Stimulated activated naive CD4-positive, alpha-beta T cell treated with Interleukin-2 at 50 U/mL for 16 hours (primary cell): Measurements from ENCODE around the gene DNAH2.

Experiments used
- DNase-seq: peaks from one replicate; lab custom pipeline; 2025; lab: John Stamatoyannopoulos, UW

The DNAH2 gene

DNA sequence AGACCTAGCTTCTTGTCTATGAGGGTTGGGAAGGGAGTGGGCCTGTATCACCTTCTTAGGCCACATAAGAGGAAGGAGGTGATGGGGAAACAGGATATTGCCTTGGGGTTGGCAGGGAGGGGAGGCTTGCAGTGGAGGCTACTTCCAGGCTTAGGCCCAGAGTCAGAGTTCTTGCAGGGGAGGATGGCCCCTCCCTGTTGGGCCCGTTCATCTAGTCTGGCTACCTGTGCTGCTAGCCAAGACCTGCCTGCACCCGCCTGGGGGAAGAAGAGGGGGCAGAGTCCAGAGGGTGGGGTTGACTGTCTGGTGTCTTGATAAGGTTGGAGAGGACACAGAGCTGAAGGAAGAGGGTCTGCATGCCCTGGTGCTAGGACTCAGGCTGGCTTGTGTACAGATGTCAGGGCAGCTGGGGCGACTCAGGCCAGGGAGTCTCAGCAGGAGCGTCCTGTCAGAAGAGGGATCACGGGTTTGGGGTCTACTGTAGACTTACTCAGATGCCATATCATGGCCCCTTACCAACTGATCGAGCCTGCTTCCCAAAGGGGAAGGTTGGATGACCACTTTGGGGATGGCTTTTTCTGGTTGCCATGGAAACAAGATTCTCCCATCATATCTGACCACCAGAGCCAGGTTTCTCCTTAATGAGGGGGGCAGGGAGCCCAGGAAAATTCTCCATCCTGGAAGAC is 121.8 kb downstream of the DNAH2 start:
- DNase-seq, result no peak

DNA sequence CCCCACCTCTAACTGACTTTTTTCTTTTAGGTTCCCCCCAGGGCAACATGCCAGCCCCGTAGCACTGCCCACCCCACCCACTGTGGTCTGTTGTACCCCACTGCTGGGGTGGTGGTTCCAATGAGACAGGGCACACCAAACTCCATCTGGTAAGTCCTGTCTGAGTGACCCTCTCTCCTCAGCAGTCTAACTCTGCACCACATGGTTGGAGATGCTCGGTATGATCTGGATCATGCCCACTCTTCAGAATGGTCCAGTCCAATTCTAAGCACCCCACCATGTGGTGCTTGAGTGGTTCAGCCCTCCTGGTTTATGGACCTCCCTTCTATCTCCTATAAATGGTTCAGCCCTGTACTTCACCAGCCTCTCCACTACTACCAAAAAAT is 122.3 kb downstream of the DNAH2 start:
- DNase-seq, result no peak

DNA sequence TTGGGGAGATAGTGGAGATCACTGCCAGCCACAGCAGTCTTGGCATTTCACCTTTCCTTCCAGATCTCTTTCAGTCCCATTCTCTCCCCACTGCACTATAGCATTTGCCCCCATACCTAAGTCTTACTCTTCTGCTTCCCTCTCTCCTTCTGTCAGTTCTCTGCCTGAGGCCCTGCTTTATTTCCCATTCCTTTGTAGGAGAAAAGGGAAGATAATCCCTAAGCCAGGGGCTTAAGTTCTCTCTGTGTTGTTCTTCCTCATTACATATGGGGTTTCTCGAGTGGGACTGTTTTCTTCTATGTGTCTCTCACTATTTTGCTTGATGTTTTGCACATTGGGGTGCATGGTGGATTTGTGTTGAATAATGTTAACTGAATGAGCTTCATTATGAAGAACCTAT is 122.9 kb downstream of the DNAH2 start:
- DNase-seq, result no peak

DNA sequence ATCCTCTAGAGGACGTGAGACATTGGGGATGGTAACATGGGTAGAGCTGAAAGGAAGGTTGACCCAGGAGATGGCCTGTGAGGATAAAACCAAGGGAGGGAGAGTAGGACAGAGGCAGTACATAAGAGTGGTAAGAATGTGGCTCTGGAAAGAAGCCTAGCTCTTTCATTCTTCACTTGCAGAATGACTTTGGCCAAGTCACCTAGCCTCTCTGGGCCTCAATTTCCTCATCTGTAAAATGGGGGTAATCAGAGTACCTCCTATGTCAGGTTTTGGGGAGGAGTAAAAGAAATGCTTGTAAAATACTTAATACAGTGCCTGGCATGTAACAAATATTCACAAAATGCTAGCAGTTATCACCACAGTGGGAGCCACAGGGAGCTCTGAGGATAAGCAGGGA is 123.3 kb downstream of the DNAH2 start:
- no peak for DNase-seq

DNA sequence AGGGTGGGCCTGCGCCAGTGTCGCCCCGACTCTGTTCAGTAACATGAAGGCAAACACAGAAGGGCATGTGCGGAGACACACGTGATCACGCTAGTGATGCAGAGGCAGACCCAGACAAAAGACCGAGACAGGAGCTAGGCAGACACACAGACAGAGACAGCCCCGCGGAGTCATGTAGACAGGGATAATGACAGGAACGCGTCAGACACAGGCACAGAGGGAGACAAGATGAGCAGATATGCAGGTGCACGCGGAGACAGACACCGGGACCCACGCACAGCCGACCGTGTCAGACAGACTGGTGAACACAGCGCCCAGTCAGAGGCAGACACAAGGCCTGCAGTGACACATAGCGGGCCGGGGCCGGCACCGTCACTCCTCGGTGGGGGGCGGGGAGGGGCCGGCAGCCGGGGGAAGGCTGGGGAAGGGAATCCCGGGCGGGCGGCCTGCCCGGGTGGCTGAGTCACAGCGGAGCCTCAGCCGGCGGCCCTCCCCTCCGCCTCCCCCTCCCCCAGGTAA is 123.9 kb downstream of the DNAH2 start:
- DNase-seq, result peak; percentile 95

DNA sequence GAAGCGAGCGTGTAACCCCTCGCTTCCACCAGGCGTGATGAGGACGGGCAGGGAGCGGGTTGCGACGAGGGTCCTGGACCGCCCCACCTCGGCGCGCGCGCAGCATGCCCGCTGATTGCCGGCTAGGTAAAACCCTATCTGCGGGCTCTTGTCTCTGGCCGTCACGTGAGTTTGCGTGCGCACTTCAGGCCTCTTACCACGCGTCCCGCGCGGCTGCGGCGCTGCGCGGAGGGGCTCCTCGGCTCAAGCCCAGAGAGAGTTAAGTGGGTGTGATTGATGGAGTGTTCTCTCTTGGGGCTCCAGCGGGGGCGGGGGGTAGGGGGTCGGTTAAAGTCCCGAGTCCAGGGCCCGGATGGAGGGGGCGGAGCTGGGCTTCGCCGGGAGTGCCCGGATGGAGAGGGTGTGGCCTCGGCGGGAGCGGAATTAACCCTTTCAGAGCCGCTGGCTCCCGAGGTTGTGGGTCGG is 124.4 kb downstream of the DNAH2 start:
- peak; percentile 87 for DNase-seq

DNA sequence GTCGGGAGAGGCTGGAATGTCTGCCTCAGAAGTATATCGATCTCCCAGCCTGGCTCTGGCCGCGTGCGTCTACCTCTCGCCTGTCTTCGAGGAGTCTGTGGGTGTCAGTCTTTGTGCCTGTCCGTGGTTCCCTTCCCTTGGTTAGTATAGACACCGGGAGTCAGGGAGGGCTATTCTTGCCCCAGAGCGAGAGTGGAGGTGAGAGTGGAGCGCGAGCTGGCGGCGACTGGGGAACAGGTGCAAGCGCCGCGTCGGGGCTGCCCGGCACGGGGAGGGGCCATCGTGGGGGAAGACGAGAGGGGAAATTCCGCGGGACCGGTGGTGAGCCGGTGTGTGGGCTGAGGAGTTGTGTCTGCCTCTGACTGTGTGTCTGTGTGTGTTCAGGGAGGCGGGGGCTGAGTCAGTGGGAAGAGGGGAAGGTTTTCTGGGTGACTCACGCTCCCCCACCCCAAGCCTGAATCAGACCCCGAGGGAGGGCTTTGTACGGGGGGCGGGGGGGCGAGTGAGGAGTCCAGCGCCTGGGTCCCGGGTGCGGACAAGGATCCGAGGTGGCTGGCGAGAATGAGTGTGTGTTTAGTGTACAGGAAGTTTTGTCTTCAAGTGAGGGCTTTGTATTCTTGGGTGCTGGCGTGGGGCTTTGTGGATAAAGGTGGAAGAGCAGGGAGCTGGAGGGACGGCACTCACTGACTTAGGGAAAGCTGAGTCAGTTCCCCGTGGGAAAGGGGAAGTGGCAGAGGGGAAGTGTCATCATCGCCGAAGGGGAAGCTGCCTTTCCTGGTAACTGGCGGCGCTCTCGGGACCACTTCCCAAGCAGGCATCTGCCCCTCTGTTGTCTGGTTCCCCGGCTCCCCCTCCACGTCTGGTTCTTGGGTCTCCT is 125.1 kb downstream of the DNAH2 start:
- peak; percentile 99 for DNase-seq

DNA sequence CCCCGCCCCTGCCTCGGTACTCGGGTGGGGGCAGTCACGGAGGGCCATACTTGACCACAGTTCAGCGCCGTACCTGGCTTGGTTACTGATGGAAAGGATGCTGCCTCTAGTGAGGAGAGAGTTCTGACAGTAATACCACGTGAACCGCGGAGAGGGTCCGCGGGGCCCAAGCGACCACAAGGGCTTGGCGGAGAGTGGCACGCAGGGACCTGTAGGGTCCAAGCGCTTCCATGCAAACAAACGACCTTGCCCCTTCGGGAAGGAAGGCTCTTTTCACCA is 125.7 kb downstream of the DNAH2 start:
- no peak for DNase-seq

DNA sequence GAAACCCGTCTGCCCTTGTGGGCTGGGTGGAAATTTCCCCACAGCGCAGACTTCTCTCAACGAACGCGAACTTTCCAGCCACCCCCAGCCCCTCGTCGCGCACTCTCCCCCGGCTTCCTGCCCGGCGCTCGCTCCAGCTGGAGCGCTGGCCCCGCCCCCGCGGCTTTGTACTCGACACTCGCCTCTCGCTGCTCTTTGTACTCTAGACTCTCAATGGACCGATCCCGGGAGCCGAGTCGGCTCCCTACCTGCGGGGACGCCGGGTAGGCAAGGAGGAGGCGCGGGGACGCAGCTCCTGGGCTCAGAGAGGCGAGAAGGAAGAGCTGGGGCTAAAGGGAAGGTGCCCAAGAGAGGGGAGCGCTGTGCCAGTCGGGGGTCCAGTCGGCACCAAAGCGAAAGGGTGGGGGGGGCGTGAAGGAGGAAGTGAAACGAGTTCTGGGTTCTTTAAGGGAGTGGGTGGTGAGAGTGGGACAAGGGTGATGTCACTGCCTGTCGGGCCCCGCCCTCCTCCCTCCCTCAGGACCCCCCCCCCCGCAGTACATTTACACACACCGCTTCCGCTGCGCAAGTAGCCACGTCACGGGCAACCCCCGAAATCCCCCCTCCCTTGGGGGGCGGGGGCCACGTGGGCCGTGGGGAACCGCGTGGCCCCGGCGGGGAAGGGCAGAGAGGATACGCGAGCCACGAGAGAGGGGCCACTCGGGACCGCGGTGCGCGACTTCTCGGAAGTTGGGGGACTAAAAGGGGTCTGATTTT is 126.2 kb downstream of the DNAH2 start:
- DNase-seq, result peak; percentile 91

DNA sequence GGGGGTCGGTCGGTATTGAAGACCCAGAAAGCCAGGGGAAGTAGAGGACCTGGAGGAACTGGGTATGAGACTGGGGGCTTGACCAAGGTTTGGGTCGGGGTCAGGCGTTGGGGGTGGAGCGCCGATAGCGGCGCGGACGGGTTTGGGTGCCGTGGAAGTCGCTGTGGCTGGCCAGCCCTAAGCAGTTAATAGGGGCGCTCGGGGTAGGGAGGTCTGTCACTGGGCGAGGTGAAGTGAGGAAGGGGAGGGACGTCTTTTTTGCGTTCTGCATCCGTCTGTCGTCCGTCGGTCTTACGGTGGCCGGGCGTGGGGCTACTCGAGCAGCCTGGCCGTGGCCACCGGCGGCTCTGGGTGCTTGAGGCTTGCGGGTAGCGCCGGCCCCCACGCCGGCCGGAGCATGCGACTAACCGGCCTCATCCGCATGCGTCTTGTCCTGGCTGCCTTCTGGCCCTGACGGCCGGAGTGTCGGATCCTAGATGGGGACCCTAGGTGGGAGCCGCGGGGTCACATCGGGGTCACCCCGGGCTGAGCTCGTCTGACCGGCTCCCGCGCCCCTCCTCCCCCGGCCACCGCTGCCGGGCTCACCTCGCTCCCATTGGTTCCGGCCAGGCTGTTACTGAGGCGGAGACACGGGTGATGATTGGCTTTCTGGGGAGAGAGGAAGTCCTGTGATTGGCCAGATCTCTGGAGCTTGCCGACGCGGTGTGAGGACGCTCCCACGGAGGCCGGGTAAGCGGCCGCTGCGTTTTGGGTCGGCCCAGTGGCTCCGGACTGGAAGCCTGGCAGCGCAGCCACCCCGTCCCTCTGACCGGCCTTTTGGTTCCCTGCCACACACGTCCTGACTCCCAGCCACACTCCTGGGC is 127.0 kb downstream of the DNAH2 start:
- peak; percentile 85 for DNase-seq

DNA sequence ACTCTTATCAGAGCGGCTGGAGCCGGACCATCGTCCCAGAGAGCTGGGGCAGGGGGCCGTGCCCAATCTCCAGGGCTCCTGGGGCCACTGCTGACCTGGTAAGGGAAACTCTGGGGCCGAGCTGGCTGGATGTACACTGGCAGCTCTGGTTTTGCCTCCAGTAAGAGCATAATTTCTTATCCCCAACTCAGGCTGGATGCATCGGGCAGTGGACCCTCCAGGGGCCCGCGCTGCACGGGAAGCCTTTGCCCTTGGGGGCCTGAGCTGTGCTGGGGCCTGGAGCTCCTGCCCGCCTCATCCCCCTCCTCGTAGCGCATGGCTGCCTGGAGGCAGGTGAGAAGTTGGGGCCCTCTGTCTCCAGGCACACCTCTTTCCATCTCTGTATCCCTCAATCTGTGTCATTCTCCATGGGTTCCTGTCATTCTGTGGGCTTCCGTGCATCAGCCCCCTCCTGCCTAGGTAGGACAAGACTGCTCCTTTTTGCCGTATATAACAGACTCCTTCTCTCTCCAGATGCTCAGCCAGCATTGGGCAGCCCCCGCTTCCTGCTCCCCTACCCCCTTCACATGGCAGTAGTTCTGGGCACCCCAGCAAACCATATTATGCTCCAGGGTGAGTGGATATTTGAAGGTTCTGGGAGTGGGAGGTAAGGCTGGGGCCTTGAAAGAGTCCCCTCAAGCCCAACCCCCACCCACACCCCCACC is 128.0 kb downstream of the DNAH2 start:
- no peak for DNase-seq

DNA sequence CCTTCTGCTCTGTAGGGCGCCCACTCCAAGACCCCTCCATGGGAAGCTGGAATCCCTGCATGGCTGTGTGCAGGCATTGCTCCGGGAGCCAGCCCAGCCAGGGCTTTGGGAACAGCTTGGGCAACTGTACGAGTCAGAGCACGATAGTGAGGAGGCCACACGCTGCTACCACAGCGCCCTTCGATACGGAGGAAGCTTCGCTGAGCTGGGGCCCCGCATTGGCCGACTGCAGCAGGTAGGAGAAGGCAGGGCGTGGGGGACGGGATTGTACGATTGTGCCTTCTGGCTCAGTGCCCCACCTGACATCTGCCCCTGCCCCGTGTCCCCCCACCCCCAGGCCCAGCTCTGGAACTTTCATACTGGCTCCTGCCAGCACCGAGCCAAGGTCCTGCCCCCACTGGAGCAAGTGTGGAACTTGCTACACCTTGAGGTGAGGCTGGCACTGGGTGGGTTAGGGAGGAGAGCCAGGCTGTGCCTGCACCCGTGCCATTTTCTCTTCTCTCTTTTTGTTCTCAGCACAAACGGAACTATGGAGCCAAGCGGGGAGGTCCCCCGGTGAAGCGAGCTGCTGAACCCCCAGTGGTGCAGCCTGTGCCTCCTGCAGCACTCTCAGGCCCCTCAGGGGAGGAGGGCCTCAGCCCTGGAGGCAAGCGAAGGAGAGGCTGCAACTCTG is 128.7 kb downstream of the DNAH2 start:
- no peak for DNase-seq

DNA sequence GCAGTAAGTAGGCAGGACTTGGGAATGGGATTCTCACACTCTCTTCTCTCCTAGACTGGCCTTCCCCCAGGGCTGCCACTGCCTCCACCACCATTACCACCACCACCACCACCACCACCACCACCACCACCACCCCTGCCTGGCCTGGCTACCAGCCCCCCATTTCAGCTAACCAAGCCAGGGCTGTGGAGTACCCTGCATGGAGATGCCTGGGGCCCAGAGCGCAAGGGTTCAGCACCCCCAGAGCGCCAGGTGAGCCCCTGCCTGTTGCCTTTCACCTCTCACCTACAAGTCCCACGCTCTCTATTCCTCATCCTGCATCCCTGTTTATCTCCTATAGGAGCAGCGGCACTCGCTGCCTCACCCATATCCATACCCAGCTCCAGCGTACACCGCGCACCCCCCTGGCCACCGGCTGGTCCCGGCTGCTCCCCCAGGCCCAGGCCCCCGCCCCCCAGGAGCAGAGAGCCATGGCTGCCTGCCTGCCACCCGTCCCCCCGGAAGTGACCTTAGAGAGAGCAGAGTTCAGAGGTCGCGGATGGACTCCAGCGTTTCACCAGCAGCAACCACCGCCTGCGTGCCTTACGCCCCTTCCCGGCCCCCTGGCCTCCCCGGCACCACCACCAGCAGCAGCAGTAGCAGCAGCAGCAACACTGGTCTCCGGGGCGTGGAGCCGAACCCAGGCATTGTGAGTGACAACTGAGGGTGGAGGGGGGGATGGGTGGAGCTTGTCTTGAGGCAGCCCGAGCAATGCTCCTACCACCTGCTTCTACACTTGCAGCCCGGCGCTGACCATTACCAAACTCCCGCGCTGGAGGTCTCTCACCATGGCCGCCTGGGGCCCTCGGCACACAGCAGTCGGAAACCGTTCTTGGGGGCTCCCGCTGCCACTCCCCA is 129.5 kb downstream of the DNAH2 start:
- no peak for DNase-seq

DNA sequence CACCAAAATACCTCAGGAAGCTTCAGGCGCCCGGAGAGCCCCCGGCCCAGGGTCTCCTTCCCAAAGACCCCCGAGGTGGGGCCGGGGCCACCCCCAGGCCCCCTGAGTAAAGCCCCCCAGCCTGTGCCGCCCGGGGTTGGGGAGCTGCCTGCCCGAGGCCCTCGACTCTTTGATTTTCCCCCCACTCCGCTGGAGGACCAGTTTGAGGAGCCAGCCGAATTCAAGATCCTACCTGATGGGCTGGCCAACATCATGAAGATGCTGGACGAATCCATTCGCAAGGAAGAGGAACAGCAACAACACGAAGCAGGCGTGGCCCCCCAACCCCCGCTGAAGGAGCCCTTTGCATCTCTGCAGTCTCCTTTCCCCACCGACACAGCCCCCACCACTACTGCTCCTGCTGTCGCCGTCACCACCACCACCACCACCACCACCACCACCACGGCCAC is 130.6 kb downstream of the DNAH2 start:
- DNase-seq, result no peak

DNA sequence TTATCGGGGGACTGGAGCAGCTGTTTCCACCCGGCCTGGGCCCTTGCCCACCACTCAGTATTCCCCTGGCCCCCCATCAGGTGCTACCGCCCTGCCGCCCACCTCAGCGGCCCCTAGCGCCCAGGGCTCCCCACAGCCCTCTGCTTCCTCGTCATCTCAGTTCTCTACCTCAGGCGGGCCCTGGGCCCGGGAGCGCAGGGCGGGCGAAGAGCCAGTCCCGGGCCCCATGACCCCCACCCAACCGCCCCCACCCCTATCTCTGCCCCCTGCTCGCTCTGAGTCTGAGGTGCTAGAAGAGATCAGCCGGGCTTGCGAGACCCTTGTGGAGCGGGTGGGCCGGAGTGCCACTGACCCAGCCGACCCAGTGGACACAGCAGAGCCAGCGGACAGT is 131.2 kb downstream of the DNAH2 start:
- no peak for DNase-seq

DNA sequence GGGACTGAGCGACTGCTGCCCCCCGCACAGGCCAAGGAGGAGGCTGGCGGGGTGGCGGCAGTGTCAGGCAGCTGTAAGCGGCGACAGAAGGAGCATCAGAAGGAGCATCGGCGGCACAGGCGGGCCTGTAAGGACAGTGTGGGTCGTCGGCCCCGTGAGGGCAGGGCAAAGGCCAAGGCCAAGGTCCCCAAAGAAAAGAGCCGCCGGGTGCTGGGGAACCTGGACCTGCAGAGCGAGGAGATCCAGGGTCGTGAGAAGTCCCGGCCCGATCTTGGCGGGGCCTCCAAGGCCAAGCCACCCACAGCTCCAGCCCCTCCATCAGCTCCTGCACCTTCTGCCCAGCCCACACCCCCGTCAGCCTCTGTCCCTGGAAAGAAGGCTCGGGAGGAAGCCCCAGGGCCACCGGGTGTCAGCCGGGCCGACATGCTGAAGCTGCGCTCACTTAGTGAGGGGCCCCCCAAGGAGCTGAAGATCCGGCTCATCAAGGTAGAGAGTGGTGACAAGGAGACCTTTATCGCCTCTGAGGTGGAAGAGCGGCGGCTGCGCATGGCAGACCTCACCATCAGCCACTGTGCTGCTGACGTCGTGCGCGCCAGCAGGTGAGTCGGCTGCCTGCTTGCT is 131.7 kb downstream of the DNAH2 start:
- DNase-seq, result no peak

DNA sequence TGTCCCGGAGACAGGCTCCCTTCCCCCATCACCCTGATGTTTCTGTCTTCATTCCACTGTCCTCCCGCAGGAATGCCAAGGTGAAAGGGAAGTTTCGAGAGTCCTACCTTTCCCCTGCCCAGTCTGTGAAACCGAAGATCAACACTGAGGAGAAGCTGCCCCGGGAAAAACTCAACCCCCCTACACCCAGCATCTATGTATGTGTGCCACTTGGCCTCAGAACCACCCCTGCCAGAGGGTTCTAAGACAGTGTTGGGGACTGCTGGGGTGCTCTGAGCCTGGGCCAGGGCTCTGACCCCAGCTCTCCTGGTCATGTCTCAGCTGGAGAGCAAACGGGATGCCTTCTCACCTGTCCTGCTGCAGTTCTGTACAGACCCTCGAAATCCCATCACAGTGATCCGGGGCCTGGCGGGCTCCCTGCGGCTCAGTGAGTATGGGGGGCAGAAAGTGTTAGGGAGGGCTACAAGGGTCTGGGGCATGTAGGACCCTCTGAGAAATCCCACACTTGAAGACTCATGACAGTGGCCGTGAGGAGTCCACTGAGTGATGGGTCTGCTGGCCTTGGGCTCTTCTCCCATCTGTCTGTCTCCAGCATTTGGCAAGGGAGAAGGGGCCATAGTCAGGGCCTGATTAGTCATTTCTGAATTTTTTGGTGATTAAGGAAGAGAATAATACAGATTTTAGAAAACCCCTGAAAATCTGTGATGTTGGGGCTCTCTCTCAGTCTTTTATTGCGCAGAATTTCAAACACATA is 132.4 kb downstream of the DNAH2 start:
- DNase-seq, result no peak
